A549 (cell line): ENCODE results near the gene ADK. TPM values are rescaled to one million over a fixed set of nuclear protein-coding genes. Genes with fewer than 3 reads are reported as not detected.

Experiments
- ATAC-seq, 2 experiments: fragments of 200-7000 bp in 1 of 2; fragments of >200 bp in 1 of 2; cut with Nextera tagmentation in 1 of 2; cut with Tn5 transposase in 1 of 2; 3 replicates each; pipeline versions ENCODE4 v1.8.0 to v1.9.1; 2018 to 2020; ENCODE audit warnings: mild to moderate bottlenecking in 1 of 2, moderate library complexity in 1 of 2
- CTCF ChIA-PET: fragments of 300-600 bp; sonication (Branson Sonifier 250); formaldehyde crosslinking; extraction: SDS; loops from one replicate; lab custom pipeline; 2021; ENCODE audit warnings: antibody characterized with exemption, inconsistent platforms; lab: Yijun Ruan, JAX
- POLR2A ChIA-PET: fragments of 350-600 bp; formaldehyde crosslinking; extraction: SDS; loops from one replicate; lab custom pipeline; 2021; ENCODE audit warnings: antibody characterized with exemption, inconsistent platforms; lab: Yijun Ruan, JAX
- DNase-seq, 2 experiments: peaks; one replicate each; pipeline versions ENCODE4 v3.0.0 to v3.0.0-alpha.2; 2011 to 2016; ENCODE audit warnings: low read depth in 1 of 2, low spot score in 1 of 2
- FAIRE-seq: peaks from 2 replicates; lab custom pipeline; 2011; peaks lifted over from hg19 to GRCh38; lab: Jason Lieb, UNC
- H3K27ac ChIP-seq, 2 experiments: fragments of >200 bp; sonication (Bioruptor Twin); formaldehyde crosslinking; 3 replicates each; pipeline ENCODE4 v1.5.1; 2016 to 2017
- H3K4me1 ChIP-seq: fragments of >200 bp; sonication (Bioruptor Twin); formaldehyde crosslinking; 3 replicates; pipeline ENCODE4 v1.6.1; 2016
- H3K4me2 ChIP-seq: fragments of >200 bp; sonication (Bioruptor Twin); formaldehyde crosslinking; 3 replicates; pipeline ENCODE4 v1.6.1; 2016
- H3K4me3 ChIP-seq: fragments of >200 bp; sonication (Bioruptor Twin); formaldehyde crosslinking; 3 replicates; pipeline ENCODE4 v1.5.1; 2016
- H3K9me3 ChIP-seq: fragments of >200 bp; sonication (Bioruptor Twin); formaldehyde crosslinking; 3 replicates; pipeline ENCODE4 v1.6.1; 2016
- BCL3 ChIP-seq: fragments of >200 bp; sonication (Bioruptor Twin); formaldehyde crosslinking; IDR thresholded peaks from 3 replicates; pipeline ENCODE4 v1.6.1; 2016
- CHD2 ChIP-seq: fragments of 150-350 bp; IDR thresholded peaks from 2 replicates; pipeline ENCODE4 v1.6.1; 2014; ENCODE audit warnings: low read length; ENCODE audit not compliant: partially characterized antibody
- EP300 ChIP-seq, 2 experiments: fragments of >200 bp; sonication (Bioruptor Twin); formaldehyde crosslinking; IDR thresholded peaks; 2 replicates in 1 of 2; 3 replicates in 1 of 2; pipeline ENCODE4 v1.6.1; 2016 to 2017
- GATA3 ChIP-seq: IDR thresholded peaks from 2 replicates; pipeline ENCODE4 v1.6.1; 2012; ENCODE audit warnings: borderline replicate concordance
- HES2 ChIP-seq: fragments of >200 bp; sonication (Bioruptor Twin); formaldehyde crosslinking; IDR thresholded peaks from 2 replicates; pipeline ENCODE4 v1.6.1; 2016
- HEYL ChIP-seq: fragments of 250-450 bp; sonication (Bioruptor Pico); IDR thresholded peaks from 2 replicates; pipeline ENCODE4 v1.8.0; 2021; ENCODE audit warnings: mild to moderate bottlenecking, moderate library complexity
- HMGXB4 ChIP-seq: fragments of 250-450 bp; sonication (Bioruptor Pico); IDR thresholded peaks from 2 replicates; pipeline ENCODE4 v1.5.0; 2021; ENCODE audit warnings: mild to moderate bottlenecking, moderate library complexity, borderline replicate concordance
- HOXA7 ChIP-seq: fragments of 250-450 bp; sonication (Bioruptor Pico); IDR thresholded peaks from 2 replicates; pipeline ENCODE4 v1.5.0; 2020; ENCODE audit warnings: mild to moderate bottlenecking, moderate library complexity
- JUN ChIP-seq, 2 experiments: fragments of >200 bp; sonication (Bioruptor Twin); formaldehyde crosslinking; IDR thresholded peaks; 2 replicates in 1 of 2; 3 replicates in 1 of 2; pipeline ENCODE4 v1.6.1; 2016 to 2017
- MAX ChIP-seq: IDR thresholded peaks from 2 replicates; pipeline ENCODE4 v1.6.1; 2012
- MYC ChIP-seq: IDR thresholded peaks from 2 replicates; pipeline ENCODE4 v1.6.1; 2012; ENCODE audit warnings: mild to moderate bottlenecking, inconsistent platforms, low read length, improper control_type of control experiment, borderline replicate concordance
- PHF8 ChIP-seq: fragments of 200-600 bp; sonication (generic); IDR thresholded peaks from 2 replicates; pipeline ENCODE4 v1.6.1; 2016; ENCODE audit warnings: low read depth, mild to moderate bottlenecking, antibody characterized with exemption, moderate library complexity, borderline replicate concordance
- POLR2A ChIP-seq: IDR thresholded peaks from 2 replicates; pipeline ENCODE4 v1.6.1; 2012; ENCODE audit warnings: mild to moderate bottlenecking, low read length
- RAD21 ChIP-seq, 2 experiments: fragments of >200 bp in 1 of 2; sonication (Bioruptor Twin) in 1 of 2; formaldehyde crosslinking in 1 of 2; IDR thresholded peaks in 1 of 2; conservative IDR thresholded peaks in 1 of 2; 2 replicates in 1 of 2; 3 replicates in 1 of 2; pipeline ENCODE4 v1.6.1; 2012 to 2018; ENCODE audit warnings: inconsistent platforms in 1 of 2
- REST ChIP-seq: fragments of 200-600 bp; sonication (generic); IDR thresholded peaks from 2 replicates; pipeline ENCODE4 v1.6.1; 2016; ENCODE audit warnings: antibody characterized with exemption, mild to moderate bottlenecking, moderate library complexity
- SMC3 ChIP-seq: fragments of >200 bp; sonication (Bioruptor Twin); formaldehyde crosslinking; IDR thresholded peaks from 3 replicates; pipeline ENCODE4 v1.6.1; 2018; ENCODE audit warnings: inconsistent platforms
- USF2 ChIP-seq: fragments of 450-650 bp; IDR thresholded peaks from 2 replicates; pipeline ENCODE4 v1.6.1; 2014; ENCODE audit warnings: antibody characterized with exemption
- ZC3H11A ChIP-seq: fragments of 450-650 bp; IDR thresholded peaks from 2 replicates; pipeline ENCODE4 v1.6.1; 2014; ENCODE audit warnings: antibody characterized with exemption, mild to moderate bottlenecking
- WGBS: methylation state at CpG from one replicate; pipeline ENCODE4 v1.1.6; 2017; ENCODE audit errors: missing lambda C conversion rate; 5-methylcytosine and 5-hydroxymethylcytosine counted together
- polyA minus RNA-seq: library from RNA; depleted of rRNA, polyadenylated mRNA; stranded (reverse); fragments of >200 nt; gene quantifications from 2 replicates; pipeline ENCODE4 v1.2.3, GENCODE V29; 2011; rRNA and poly(A)+ RNA removed
- polyA plus RNA-seq, 4 experiments: library from polyadenylated mRNA; depleted of rRNA in 3 of 4; stranded (reverse); fragments of >200 nt; fragmentation: RNase III in 1 of 4; extraction: RNeasy Plus Mini Kit Qiagen cat#74134 plus additional on column Dnase treatment in 1 of 4; gene quantifications; 2 replicates in 3 of 4; 3 replicates in 1 of 4; pipeline ENCODE4 v1.2.3, GENCODE V29; 2011 to 2017

Gene ADK
- polyA plus RNA-seq (2011; rRNA removed) = 38.4 and 40.7 TPM in 2 replicates
- 13.8 and 14.4 TPM in 2 replicates for polyA plus RNA-seq (2012; cell fraction: cytosol; rRNA removed)
- polyA plus RNA-seq (2012; cell fraction: nucleus; rRNA removed) = 5.0 and 7.1 TPM in 2 replicates
- 32.0 to 37.0 TPM (median 35.8 TPM) in 3 replicates for polyA plus RNA-seq (2017; fragmentation: RNase III; extraction: RNeasy Plus Mini Kit Qiagen cat#74134 plus additional on column Dnase treatment)
- polyA minus RNA-seq = 7.2 and 8.6 TPM in 2 replicates

- CTCF ChIA-PET = interaction anchor here (0.6 to 2.0 kb wide), 9 partner anchors 13 to 955 kb away, joined by 3 to 7 read pairs (median 4); no protein-coding TSS in a partner anchor
Measured at GRCh38 chr10:74150990-74151878, at the start of gene ADK. TSS of gene ADK (plus strand) at chr10:74151221. CDS start at chr10:74151279, 58 bp downstream.

More at GRCh38 chr10:74150990-74151878, at the start of gene ADK:
- Histone ChIP-seq H3K4me2 (peak within 1 kb of the TSS; percentile 93), H3K4me3 (peak within 1 kb of the TSS; percentile 86), H3K4me1 (peaks cover 25% of the 10 kb centered on the region), H3K9me3 (no peaks in the 10 kb centered on the region), H3K27ac (peak within 1 kb of the TSS; percentile 83 to 88)
- peak; percentile 93 to 94 for ATAC-seq
- no peak for FAIRE-seq
- POLR2A ChIA-PET = interaction anchor here (1.7 to 2.1 kb wide), 2 partner anchors 25 to 83 kb away, joined by 5 to 11 read pairs; no protein-coding TSS in a partner anchor
- peak; percentile 97 to 99 for DNase-seq
- WGBS = 1% methylated on average over 44 of the region's 57 CpGs
- TF ChIP-seq BCL3 = 0 out of 3 replicates have a peak, but pooled peaks have one; percentile 47
- TF ChIP-seq MYC = peak; percentile 28; the same call in 1 of the 2 replicates
- TF ChIP-seq JUN (IDR thresholded peaks at IDR 0.05) = peak in 1 of 2 experiments; percentile 46; a peak in 1 of 5 replicates
- peak; percentile 67 for TF ChIP-seq PHF8
- peak; percentile 67 for TF ChIP-seq USF2
- TF ChIP-seq RAD21 (conservative IDR thresholded peaks at IDR 0.05 in 1 of 2, IDR thresholded peaks at IDR 0.05 in 1 of 2) = no peak; a peak in 1 of 5 replicates
- 0 out of 3 replicates have a peak, but pooled peaks have one; percentile 6 for TF ChIP-seq SMC3
- no peak for TF ChIP-seq HMGXB4 (CRISPR knock-in tag)
- no peak for TF ChIP-seq HOXA7
- TF ChIP-seq POLR2A = peak; percentile 73
- TF ChIP-seq EP300 (IDR thresholded peaks at IDR 0.05) = no peak
- TF ChIP-seq GATA3 = peak; percentile 35; the same call in 1 of the 2 replicates
- TF ChIP-seq MAX = peak; percentile 92
- TF ChIP-seq REST = no peak
- TF ChIP-seq CHD2 = no peak
- TF ChIP-seq HEYL (CRISPR knock-in tag) = no peak
- no peak for TF ChIP-seq ZC3H11A
- no peak for TF ChIP-seq HES2
